Body of pancreas (tissue), 4 donors: ENCODE results near the gene ADAMTS4. TPM values are rescaled to one million over a fixed set of nuclear protein-coding genes. Genes with fewer than 3 reads are reported as not detected.

ENCODE experiments used
- ATAC-seq: fragments of 150-250 bp; one replicate; pipeline ENCODE4 v1.9.1; 2016
- DNase-seq, 4 donors: peaks; one replicate each; pipeline ENCODE4 v3.0.0-alpha.2; 2019
- H3K27ac ChIP-seq, 4 donors: fragments of 200-600 bp; sonication (generic); 1 replicate in 3 of 4; 2 replicates in 1 of 4; pipeline versions ENCODE4 v1.5.1 to v1.6.1; 2016 to 2019; ENCODE audit warnings: mild to moderate bottlenecking in 1 of 4, mixed read lengths in 1 of 4, moderate library complexity in 1 of 4
- H3K27me3 ChIP-seq, 2 donors: fragments of 200-600 bp; sonication (generic); one replicate each; pipeline ENCODE4 v1.6.0; 2016; ENCODE audit warnings: mild to moderate bottlenecking in 1 of 2
- H3K36me3 ChIP-seq, 2 donors: fragments of 200-600 bp; sonication (generic); replicated peaks in 1 of 2; 2 replicates each; pipeline ENCODE4 v1.5.1; 2016; ENCODE audit warnings: low read depth in 2 of 2; ENCODE audit not compliant: insufficient read depth in 1 of 2
- H3K4me1 ChIP-seq: fragments of 200-600 bp; sonication (generic); one replicate; pipeline ENCODE4 v1.6.0; 2016
- H3K4me3 ChIP-seq, 2 donors: fragments of 200-600 bp; sonication (generic); 1 replicate in 1 of 2; 2 replicates in 1 of 2; pipeline ENCODE4 v1.5.1; 2016 to 2019
- H3K9me3 ChIP-seq, 3 donors: fragments of 200-600 bp; sonication (generic); 1 replicate in 2 of 3; 2 replicates in 1 of 3; pipeline ENCODE4 v1.5.1; 2016
- POLR2A ChIP-seq, 3 donors: fragments of 450-650 bp; IDR thresholded peaks; one replicate each; pipeline ENCODE4 v1.6.1; 2016; ENCODE audit warnings: antibody characterized with exemption in 3 of 3, mild to moderate bottlenecking in 2 of 3
- WGBS, 2 donors: methylation state at CpG; one replicate each; pipeline ENCODE4 v1.1.5; 2017; 5-methylcytosine and 5-hydroxymethylcytosine counted together
- intact Hi-C: fragments of 100-400 bp; cut with DNase I; formaldehyde crosslinking; loops from one replicate; pipeline ENCODE4 v1.15.1; 2023
- total RNA-seq, 2 donors: library from RNA; depleted of rRNA; stranded (reverse); fragments of >200 nt; gene quantifications; one replicate each; pipeline ENCODE4 v1.1.0, GENCODE V29; 2016
- TF ChIP-seq, protein P1 (sequence below), 7 experiments: fragments of 450-650 bp in 4 of 7; fragments of 200-600 bp in 3 of 7; sonication (generic) in 3 of 7; IDR thresholded peaks; one replicate each; pipeline ENCODE4 v1.5.1; 2016 to 2019; ENCODE audit warnings: antibody characterized with exemption in 7 of 7

ADAMTS4 gene
- total RNA-seq, 2 donors from 2014 or later: 6.7 to 7.9 TPM

GRCh38 chr1:161159087-161159912 is 39.6 kb downstream of the ADAMTS4 start, which contains the start of gene USP21:
TSS of gene USP21 (plus strand) at chr1:161159500. CDS start at chr1:161160641, 1,141 bp downstream.
- DNase-seq: peak; percentile 93 to 94 (median 94)
- Histone ChIP-seq H3K4me1 (peaks cover 47% of the 10 kb centered on the region), H3K36me3 (peaks cover 0 to 8% of the 10 kb centered on the region in 2 donors), H3K27me3 (no peaks in the 10 kb centered on the region), H3K9me3 (no peaks in the 10 kb centered on the region), H3K27ac (peak within 1 kb of the TSS; percentile 57 to 85 (median 79)), H3K4me3 (peak within 1 kb of the TSS; percentile 80 to 91)
- peak; percentile 97 for ATAC-seq
- WGBS, 2 donors: 2 to 4% methylated on average over 9 to 47 of the region's 60 CpGs
- intact Hi-C loops: no loop called here
- TF ChIP-seq, protein P1, sequence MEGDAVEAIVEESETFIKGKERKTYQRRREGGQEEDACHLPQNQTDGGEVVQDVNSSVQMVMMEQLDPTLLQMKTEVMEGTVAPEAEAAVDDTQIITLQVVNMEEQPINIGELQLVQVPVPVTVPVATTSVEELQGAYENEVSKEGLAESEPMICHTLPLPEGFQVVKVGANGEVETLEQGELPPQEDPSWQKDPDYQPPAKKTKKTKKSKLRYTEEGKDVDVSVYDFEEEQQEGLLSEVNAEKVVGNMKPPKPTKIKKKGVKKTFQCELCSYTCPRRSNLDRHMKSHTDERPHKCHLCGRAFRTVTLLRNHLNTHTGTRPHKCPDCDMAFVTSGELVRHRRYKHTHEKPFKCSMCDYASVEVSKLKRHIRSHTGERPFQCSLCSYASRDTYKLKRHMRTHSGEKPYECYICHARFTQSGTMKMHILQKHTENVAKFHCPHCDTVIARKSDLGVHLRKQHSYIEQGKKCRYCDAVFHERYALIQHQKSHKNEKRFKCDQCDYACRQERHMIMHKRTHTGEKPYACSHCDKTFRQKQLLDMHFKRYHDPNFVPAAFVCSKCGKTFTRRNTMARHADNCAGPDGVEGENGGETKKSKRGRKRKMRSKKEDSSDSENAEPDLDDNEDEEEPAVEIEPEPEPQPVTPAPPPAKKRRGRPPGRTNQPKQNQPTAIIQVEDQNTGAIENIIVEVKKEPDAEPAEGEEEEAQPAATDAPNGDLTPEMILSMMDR (IDR thresholded peaks at IDR 0.05): peak in 3 of 7 experiments; percentile 34 to 53 (median 41)
- TF ChIP-seq POLR2A (IDR thresholded peaks at IDR 0.05): peak; percentile 45 to 77 (median 67)

- H3K27me3 ChIP-seq: no peaks in the 10 kb centered on the region
- H3K9me3 ChIP-seq: no peaks in the 10 kb centered on the region
- peaks cover 47% of the 10 kb centered on the region for H3K4me1 ChIP-seq
- DNase-seq (no peak), ATAC-seq (no peak)
- peaks cover 0 to 8% of the 10 kb centered on the region in 2 donors for H3K36me3 ChIP-seq
- 64 to 67% methylated on average over 9 of the region's 9 CpGs for WGBS, 2 donors
- no peak for TF ChIP-seq POLR2A (IDR thresholded peaks at IDR 0.05)
- peak overlapping the region; percentile 57 to 85 (median 79) for H3K27ac ChIP-seq
- no peak overlapping the region for H3K4me3 ChIP-seq
- intact Hi-C loops: no loop called here
Observed at GRCh38 chr1:161158316-161159010, 40.4 kb downstream of the ADAMTS4 start.

DNA sequence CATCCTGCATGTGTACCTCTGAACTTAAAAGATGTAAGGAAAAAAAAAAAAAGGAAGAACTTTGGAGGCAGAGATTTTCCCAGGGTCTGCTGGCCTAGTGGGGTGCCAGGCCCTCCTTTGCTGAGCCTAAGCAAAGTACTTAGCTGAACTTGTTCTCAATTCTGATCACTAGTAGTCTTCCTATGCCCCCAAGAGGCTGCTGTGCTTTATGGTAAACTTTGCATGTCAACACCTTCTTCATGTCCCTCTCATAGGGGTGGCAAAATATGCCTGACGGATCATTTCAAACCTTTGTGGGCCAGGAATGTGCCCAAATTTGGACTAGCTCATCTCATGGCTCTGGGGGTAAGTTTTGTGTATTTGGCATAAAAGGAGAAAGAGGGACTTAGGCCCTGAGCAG is 41.0 kb downstream of the ADAMTS4 start:
- H3K4me3 ChIP-seq: no peak overlapping the region
- 93 to 94% methylated on average over 1 of the region's 1 CpG for WGBS, 2 donors
- no peak for ATAC-seq
- H3K4me1 ChIP-seq: peaks cover 47% of the 10 kb centered on the region
- H3K27ac ChIP-seq: no peak overlapping the region
- TF ChIP-seq POLR2A (IDR thresholded peaks at IDR 0.05): no peak
- TF ChIP-seq, protein P1 (IDR thresholded peaks at IDR 0.05): no peak
- no peaks in the 10 kb centered on the region for H3K27me3 ChIP-seq
- peaks cover 0 to 6% of the 10 kb centered on the region in 2 donors for H3K36me3 ChIP-seq
- no peaks in the 10 kb centered on the region for H3K9me3 ChIP-seq
- no peak for DNase-seq
- intact Hi-C loops: no loop called here

DNA sequence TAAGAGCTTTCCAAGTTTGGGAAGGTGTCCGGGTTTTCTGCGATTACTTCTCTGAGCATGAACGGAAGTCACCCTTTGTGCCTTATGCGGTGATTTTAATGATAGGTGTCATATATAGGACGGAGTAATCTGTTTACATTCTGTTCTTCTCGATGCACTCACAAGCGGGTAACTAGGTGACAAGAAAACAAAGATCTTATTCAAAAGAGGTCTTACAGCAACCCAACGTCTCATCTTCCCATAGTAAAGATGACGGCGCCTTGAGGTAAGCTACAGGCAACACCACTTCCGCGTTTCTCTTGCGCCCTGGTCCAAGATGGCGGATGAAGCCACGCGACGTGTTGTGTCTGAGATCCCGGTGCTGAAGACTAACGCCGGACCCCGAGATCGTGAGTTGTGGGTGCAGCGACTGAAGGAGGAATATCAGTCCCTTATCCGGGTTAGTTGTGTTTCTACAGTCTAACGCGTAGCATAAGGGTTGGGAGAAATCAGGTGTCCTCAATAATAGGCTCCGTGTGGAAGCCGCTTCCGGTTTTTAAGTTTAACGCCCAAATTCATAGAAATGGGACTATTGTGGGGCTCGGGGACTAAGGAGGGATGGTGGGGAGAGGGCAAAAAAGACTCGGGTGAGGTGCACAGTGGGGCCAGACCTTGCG is 45.0 kb downstream of the ADAMTS4 start, which contains the start of gene UFC1:
TSS of gene UFC1 (plus strand) at position 297 of the 656 bp plus-strand sequence. CDS start at position 317, 20 bp downstream.
- Histone ChIP-seq H3K9me3 (no peaks in the 10 kb centered on the region), H3K36me3 (peaks cover 0 to 6% of the 10 kb centered on the region in 2 donors), H3K4me3 (peak within 1 kb of the TSS; percentile 38 to 85), H3K4me1 (peaks cover 22% of the 10 kb centered on the region), H3K27ac (peak within 1 kb of the TSS; percentile 94 to 98 (median 97)), H3K27me3 (no peaks in the 10 kb centered on the region)
- peak; percentile 95 for ATAC-seq
- TF ChIP-seq POLR2A (IDR thresholded peaks at IDR 0.05): peak in 2 of 3 donors; percentile 82 to 91
- TF ChIP-seq, protein P1 (IDR thresholded peaks at IDR 0.05): peak in 1 of 7 experiments; percentile 6
- intact Hi-C loops: no loop called here
- peak; percentile 81 to 88 (median 84) for DNase-seq
- 0 to 1% methylated on average over 26 to 33 of the region's 33 CpGs for WGBS, 2 donors
